Measurements from ENCODE around the gene SAP30BP.

SAP30BP gene

GRCh38 chr17:75754378-75755204 lies 87.5 kb downstream of the SAP30BP start:
- H3K4me2 ChIP-seq (ENCODE audit: low read length): peak overlapping the region; percentile 78
- H3K4me3 ChIP-seq (ENCODE audit: low read length): peak overlapping the region; percentile 81
- TF ChIP-seq EZH2phosphoT487 (IDR thresholded peaks at IDR 0.05; ENCODE audit: borderline replicate concordance, low read length) (no peak), CTCF (IDR thresholded peaks at IDR 0.05; ENCODE audit: low read depth, low read length, poor library complexity, severe bottlenecking) (no peak)
- peaks cover 26% of the 10 kb centered on the region for H3K4me1 ChIP-seq (ENCODE audit: control insufficient read depth, low read length)
- no peaks in the 10 kb centered on the region for H3K36me3 ChIP-seq (ENCODE audit: control insufficient read depth, low read length)
- H3K9me3 ChIP-seq (ENCODE audit: control insufficient read depth, insufficient read depth, low read length): no peaks in the 10 kb centered on the region
- H3K27ac ChIP-seq (ENCODE audit: low read depth, low read length): no peak overlapping the region
- H3F3A ChIP-seq (ENCODE audit: control insufficient read depth, insufficient read depth): peaks cover 4% of the 10 kb centered on the region
- H4K20me1 ChIP-seq (ENCODE audit: control insufficient read depth, insufficient read depth, low read depth, low read length): no peaks in the 10 kb centered on the region
- no peaks in the 10 kb centered on the region for H3K27me3 ChIP-seq (ENCODE audit: control insufficient read depth, low read length)
- no peaks in the 10 kb centered on the region for H3K9me2 ChIP-seq (replicated peaks; ENCODE audit: control insufficient read depth, low read length)
- H3K79me2 ChIP-seq (ENCODE audit: control insufficient read depth, low read length): no peaks in the 10 kb centered on the region

GRCh38 chr17:75755205-75755901 lies 88.2 kb downstream of the SAP30BP start:
- Histone ChIP-seq H3K27ac (ENCODE audit: low read depth, low read length) (no peak overlapping the region), H3K4me2 (ENCODE audit: low read length) (no peak overlapping the region), H3K9me2 (replicated peaks; ENCODE audit: control insufficient read depth, low read length) (no peaks in the 10 kb centered on the region), H3K36me3 (ENCODE audit: control insufficient read depth, low read length) (no peaks in the 10 kb centered on the region), H4K20me1 (ENCODE audit: control insufficient read depth, insufficient read depth, low read depth, low read length) (no peaks in the 10 kb centered on the region), H3K27me3 (ENCODE audit: control insufficient read depth, low read length) (no peaks in the 10 kb centered on the region), H3F3A (ENCODE audit: control insufficient read depth, insufficient read depth) (peaks cover 4% of the 10 kb centered on the region), H3K4me1 (ENCODE audit: control insufficient read depth, low read length) (peaks cover 21% of the 10 kb centered on the region), H3K4me3 (ENCODE audit: low read length) (no peak overlapping the region), H3K79me2 (ENCODE audit: control insufficient read depth, low read length) (no peaks in the 10 kb centered on the region), H3K9me3 (ENCODE audit: control insufficient read depth, insufficient read depth, low read length) (no peaks in the 10 kb centered on the region)
- TF ChIP-seq EZH2phosphoT487 (IDR thresholded peaks at IDR 0.05; ENCODE audit: borderline replicate concordance, low read length): no peak
- no peak for TF ChIP-seq CTCF (IDR thresholded peaks at IDR 0.05; ENCODE audit: low read depth, low read length, poor library complexity, severe bottlenecking)

- Histone ChIP-seq H3K4me1 (ENCODE audit: control insufficient read depth, low read length) (peaks cover 21% of the 10 kb centered on the region), H4K20me1 (ENCODE audit: control insufficient read depth, insufficient read depth, low read depth, low read length) (no peaks in the 10 kb centered on the region), H3K79me2 (ENCODE audit: control insufficient read depth, low read length) (no peaks in the 10 kb centered on the region), H3K36me3 (ENCODE audit: control insufficient read depth, low read length) (no peaks in the 10 kb centered on the region), H3K4me2 (ENCODE audit: low read length) (no peak overlapping the region), H3K27ac (ENCODE audit: low read depth, low read length) (no peak overlapping the region), H3K4me3 (ENCODE audit: low read length) (no peak overlapping the region), H3F3A (ENCODE audit: control insufficient read depth, insufficient read depth) (peaks cover 4% of the 10 kb centered on the region), H3K27me3 (ENCODE audit: control insufficient read depth, low read length) (no peaks in the 10 kb centered on the region), H3K9me2 (replicated peaks; ENCODE audit: control insufficient read depth, low read length) (no peaks in the 10 kb centered on the region), H3K9me3 (ENCODE audit: control insufficient read depth, insufficient read depth, low read length) (no peaks in the 10 kb centered on the region)
- TF ChIP-seq CTCF (IDR thresholded peaks at IDR 0.05; ENCODE audit: low read depth, low read length, poor library complexity, severe bottlenecking) (no peak), EZH2phosphoT487 (IDR thresholded peaks at IDR 0.05; ENCODE audit: borderline replicate concordance, low read length) (no peak)
Observed at GRCh38 chr17:75755990-75756389, 88.9 kb downstream of the SAP30BP start.
